Activated CD4-positive, alpha-beta T cell treated with anti-CD3 and anti-CD28 coated beads, Interleukin-2, amount 10 ng/mL, durations not matched to agents 7 days and 5 days (primary cell): ENCODE results near the gene OTOP1. TPM values are rescaled to one million over a fixed set of nuclear protein-coding genes. Genes with fewer than 3 reads are reported as not detected.
"Not testable (repeated sequence)": the region's sequence is repeated elsewhere in the genome, so short reads cannot be mapped to it uniquely, and the experiment has no call there.

ENCODE experiments used
- CTCF ChIA-PET: fragments of 350-600 bp; sonication (Branson Sonifier 250); formaldehyde crosslinking; loops from one replicate; lab custom pipeline; 2021; ENCODE audit warnings: antibody characterized with exemption; lab: Charles Lee
- POLR2A ChIA-PET: fragments of 350-600 bp; sonication (Branson Sonifier 250); formaldehyde crosslinking; loops from one replicate; lab custom pipeline; 2021; ENCODE audit warnings: antibody characterized with exemption; lab: Charles Lee
- DNase-seq: peaks from one replicate; pipeline ENCODE4 v3.0.0-alpha.2; 2020
- H3K27ac Mint-ChIP-seq: one replicate; pipeline ENCODE4 v1.8.0; 2021; ENCODE audit warnings: mild to moderate bottlenecking, moderate library complexity, mixed read lengths
- H3K27me3 Mint-ChIP-seq: one replicate; pipeline ENCODE4 v1.8.0; 2021; ENCODE audit warnings: mixed read lengths
- H3K36me3 Mint-ChIP-seq: one replicate; pipeline ENCODE4 v1.8.0; 2021; ENCODE audit warnings: low read depth, mixed read lengths
- H3K4me1 Mint-ChIP-seq: one replicate; pipeline ENCODE4 v1.8.0; 2021; ENCODE audit warnings: mixed read lengths
- H3K4me3 Mint-ChIP-seq: one replicate; pipeline ENCODE4 v1.8.0; 2021; ENCODE audit warnings: mild to moderate bottlenecking, moderate library complexity, mixed read lengths
- H3K9me3 Mint-ChIP-seq: one replicate; pipeline ENCODE4 v1.8.0; 2021; ENCODE audit warnings: mixed read lengths
- total RNA-seq, 2 experiments: library from RNA; stranded (reverse); gene quantifications; one replicate each; pipeline ENCODE4 v1.2.3, GENCODE V29; 2021

The OTOP1 gene
- total RNA-seq, 2 experiments from 2014 or later, result not detected

GRCh38 chr4:4227510-4228355 is 1.0 kb upstream of the OTOP1 start:
- no peak for DNase-seq
- no peaks in the 10 kb centered on the region for H3K9me3 Mint-ChIP-seq
- H3K4me3 Mint-ChIP-seq, result no peak overlapping the region
- H3K36me3 Mint-ChIP-seq, result peaks cover 3% of the 10 kb centered on the region
- ChIA-PET CTCF (no interaction called here), POLR2A (no interaction called here)
- peaks cover 61% of the 10 kb centered on the region for H3K27me3 Mint-ChIP-seq
- no peak overlapping the region for H3K27ac Mint-ChIP-seq
- H3K4me1 Mint-ChIP-seq, result peaks cover 6% of the 10 kb centered on the region

DNA sequence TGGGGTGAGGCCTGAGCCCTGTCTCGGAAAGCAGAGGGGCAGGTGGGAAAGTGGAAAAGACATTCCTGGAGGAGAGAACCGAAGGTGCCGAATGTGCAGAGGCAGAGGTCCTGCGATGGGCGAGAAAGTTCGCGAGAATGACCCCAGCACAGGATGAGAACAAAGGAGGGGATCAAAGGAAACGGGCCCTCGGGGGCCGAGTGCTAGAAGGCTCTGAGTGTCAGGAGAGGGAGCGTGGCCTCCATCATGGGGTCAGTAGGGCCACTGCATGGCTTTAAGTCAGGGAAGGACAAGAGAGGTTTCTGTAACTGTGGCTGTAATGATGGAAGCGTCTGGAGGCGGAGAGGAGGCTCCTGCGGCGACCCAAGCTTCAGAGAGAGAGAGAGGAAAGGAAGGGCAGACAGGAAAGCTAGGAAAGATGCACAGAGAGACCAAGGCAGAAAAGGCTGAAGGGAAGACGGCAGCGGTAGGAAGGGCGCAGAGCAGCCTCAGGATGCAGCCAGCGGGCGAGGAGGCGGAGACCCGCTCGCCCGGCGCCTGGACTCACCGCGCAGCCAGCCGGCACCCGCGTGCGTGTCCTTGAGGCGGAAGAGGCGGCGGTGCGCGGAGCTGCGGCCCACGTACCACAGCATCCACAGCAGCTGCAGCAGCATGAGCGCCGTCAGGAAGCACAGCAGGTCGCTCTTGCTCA is 669 bp downstream of the OTOP1 start:
- Mint-ChIP-seq H3K4me1 (peaks cover 6% of the 10 kb centered on the region), H3K27ac (no peak overlapping the region), H3K36me3 (peaks cover 3% of the 10 kb centered on the region), H3K27me3 (peaks cover 69% of the 10 kb centered on the region), H3K9me3 (no peaks in the 10 kb centered on the region), H3K4me3 (no peak overlapping the region)
- POLR2A ChIA-PET, result no interaction called here
- no peak for DNase-seq
- CTCF ChIA-PET, result no interaction called here

DNA sequence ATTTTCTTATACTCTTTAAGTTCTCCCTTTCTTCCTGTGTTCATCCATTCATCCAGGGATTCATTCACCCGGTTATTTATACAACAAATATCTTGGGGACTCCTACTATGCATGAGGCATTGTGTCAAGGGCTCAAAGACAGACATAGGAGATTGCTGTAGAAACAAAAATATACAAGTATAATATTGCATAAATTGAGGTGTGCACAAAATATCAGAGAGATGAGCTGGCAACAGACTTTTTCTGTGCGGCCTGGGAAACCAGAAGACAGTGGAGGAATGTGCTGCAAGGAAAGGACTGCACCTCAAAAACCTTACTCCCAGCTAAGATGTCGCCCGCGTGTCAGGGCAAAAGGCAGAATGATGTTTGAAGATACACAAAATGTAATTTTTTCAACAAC is 9.6 kb downstream of the OTOP1 start:
- H3K9me3 Mint-ChIP-seq, result no peaks in the 10 kb centered on the region
- POLR2A ChIA-PET, result no interaction called here

GRCh38 chr4:4216648-4217047 is 10.1 kb downstream of the OTOP1 start:
- CTCF ChIA-PET, result no interaction called here
- H3K27me3 Mint-ChIP-seq, result peaks cover 8% of the 10 kb centered on the region
- POLR2A ChIA-PET, result no interaction called here
- no peak for DNase-seq
- H3K4me3 Mint-ChIP-seq, result no peak overlapping the region
- H3K27ac Mint-ChIP-seq, result no peak overlapping the region
- no peaks in the 10 kb centered on the region for H3K36me3 Mint-ChIP-seq
- no peaks in the 10 kb centered on the region for H3K9me3 Mint-ChIP-seq
- no peaks in the 10 kb centered on the region for H3K4me1 Mint-ChIP-seq

More for the DNA sequence above, 9.6 kb downstream of the OTOP1 start:
- Mint-ChIP-seq H3K27me3 (peaks cover 10% of the 10 kb centered on the region), H3K27ac (no peak overlapping the region), H3K36me3 (no peaks in the 10 kb centered on the region), H3K4me3 (no peak overlapping the region), H3K4me1 (no peaks in the 10 kb centered on the region)
- CTCF ChIA-PET, result no interaction called here
- no peak for DNase-seq

DNA sequence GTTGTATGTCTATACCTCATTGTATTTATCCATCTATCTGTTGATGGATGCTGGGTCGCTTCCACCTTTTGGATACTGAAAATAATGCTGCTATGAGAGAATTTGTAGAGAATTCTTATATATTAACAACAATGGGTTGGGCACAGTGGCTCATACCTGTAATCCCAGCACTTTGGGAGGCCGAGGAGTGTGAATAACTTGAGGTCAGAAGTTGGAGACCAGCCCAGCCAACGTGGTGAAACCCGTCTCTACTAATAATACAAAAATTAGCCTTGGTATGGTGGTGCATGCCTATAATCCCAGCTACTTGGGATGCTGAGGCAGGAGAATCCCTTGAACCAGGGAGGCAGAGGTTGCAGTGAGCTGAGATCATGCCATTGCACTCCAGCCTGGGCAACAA is 13.1 kb downstream of the OTOP1 start:
- DNase-seq, H3K27me3 Mint-ChIP-seq, H3K4me1 Mint-ChIP-seq, POLR2A ChIA-PET, H3K4me3 Mint-ChIP-seq, H3K9me3 Mint-ChIP-seq, H3K36me3 Mint-ChIP-seq, CTCF ChIA-PET, H3K27ac Mint-ChIP-seq: not testable (repeated sequence)

DNA sequence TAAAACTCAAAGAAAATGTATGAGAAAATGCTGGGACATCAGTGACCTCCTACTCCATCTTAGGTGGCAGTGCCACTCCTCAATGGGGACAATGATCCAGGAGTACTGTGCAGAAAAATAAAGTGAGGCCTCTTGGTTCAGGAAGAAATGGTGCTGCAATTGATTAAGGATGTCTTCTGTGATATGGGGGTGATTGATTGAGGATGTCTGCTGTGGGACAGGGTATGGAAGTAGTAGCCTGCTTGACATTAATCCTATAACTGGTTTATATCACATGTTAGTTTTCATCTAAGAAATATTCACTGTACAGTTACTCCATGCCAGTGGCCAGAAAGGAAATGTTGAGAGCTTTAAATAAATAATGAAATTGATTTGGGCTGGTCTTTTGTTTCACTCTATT is 20.5 kb downstream of the OTOP1 start:
- Mint-ChIP-seq H3K4me1 (no peaks in the 10 kb centered on the region), H3K27me3 (peaks cover 28% of the 10 kb centered on the region), H3K27ac (no peak overlapping the region), H3K9me3 (no peaks in the 10 kb centered on the region), H3K36me3 (no peaks in the 10 kb centered on the region), H3K4me3 (no peak overlapping the region)
- ChIA-PET POLR2A (no interaction called here), CTCF (interaction anchor here (1.6 kb wide), 1 partner anchor 23 kb away, joined by 4 read pairs; no protein-coding TSS in a partner anchor)
- DNase-seq, result no peak

DNA sequence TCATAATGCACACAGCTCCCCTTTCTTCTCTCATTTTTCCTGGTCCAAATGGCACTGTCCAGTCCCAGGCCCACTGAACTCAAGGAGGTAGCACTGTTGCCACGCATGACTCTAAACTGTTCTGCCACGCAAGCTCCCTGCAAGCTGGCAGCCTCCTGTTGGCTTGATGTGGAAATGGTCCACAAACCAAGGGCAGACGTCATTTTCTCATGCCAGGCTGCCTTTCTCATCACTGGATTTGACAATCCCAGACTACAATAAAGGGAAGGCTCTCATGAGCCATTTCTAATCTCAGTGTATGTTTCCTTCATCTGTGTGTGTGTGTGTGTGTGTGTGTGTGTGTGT is 22.4 kb downstream of the OTOP1 start:
- H3K4me1 Mint-ChIP-seq, result no peaks in the 10 kb centered on the region
- CTCF ChIA-PET, result interaction anchor here (0.6 kb wide), 1 partner anchor 21 kb away, joined by 3 read pairs; no protein-coding TSS in a partner anchor
- DNase-seq, result no peak
- POLR2A ChIA-PET, result no interaction called here
- peaks cover 25% of the 10 kb centered on the region for H3K27me3 Mint-ChIP-seq
- H3K36me3 Mint-ChIP-seq, result no peaks in the 10 kb centered on the region
- no peaks in the 10 kb centered on the region for H3K9me3 Mint-ChIP-seq
- no peak overlapping the region for H3K4me3 Mint-ChIP-seq
- H3K27ac Mint-ChIP-seq, result no peak overlapping the region

DNA sequence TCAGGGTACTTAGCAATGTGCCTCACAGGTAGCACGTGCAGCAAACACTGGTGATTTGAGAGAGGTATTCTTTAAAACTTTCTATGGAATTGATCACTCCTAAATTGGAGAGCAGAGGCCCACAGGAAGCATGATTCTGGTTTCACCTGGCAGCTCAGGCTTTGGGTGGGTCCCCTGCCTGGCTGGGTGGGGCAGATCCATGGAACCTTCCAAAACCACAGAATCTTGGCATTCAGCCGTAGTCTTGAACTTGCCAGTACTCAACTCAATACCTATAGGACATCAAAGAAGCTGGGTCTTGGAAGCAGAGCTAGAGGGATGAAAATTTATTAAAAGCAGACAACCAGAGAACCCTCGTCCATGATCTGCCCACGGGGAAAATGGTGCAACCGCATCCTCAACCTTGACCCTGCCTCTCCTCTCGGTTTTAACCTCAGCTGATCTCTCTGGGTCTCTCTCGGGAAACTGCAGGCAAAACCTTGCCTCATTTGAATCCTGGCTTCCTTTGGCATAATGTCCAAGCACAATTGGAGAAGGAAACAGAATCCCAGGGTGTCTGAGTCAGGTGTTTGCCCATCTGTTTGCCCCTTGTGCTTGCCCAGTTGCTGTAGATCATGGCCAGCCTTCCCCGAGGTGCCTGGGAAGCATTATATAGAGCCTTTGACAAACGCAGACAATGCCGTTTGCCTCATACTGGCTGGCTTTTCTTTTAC is 22.9 kb downstream of the OTOP1 start:
- H3K4me3 Mint-ChIP-seq, result no peak overlapping the region
- H3K36me3 Mint-ChIP-seq, result no peaks in the 10 kb centered on the region
- H3K27me3 Mint-ChIP-seq, result peaks cover 25% of the 10 kb centered on the region
- no peaks in the 10 kb centered on the region for H3K9me3 Mint-ChIP-seq
- no peak overlapping the region for H3K27ac Mint-ChIP-seq
- H3K4me1 Mint-ChIP-seq, result no peaks in the 10 kb centered on the region
- CTCF ChIA-PET, result no interaction called here
- POLR2A ChIA-PET, result no interaction called here
- no peak for DNase-seq

GRCh38 chr4:4202510-4202909 is 24.2 kb downstream of the OTOP1 start:
- POLR2A ChIA-PET, result no interaction called here
- Mint-ChIP-seq H3K4me3 (no peak overlapping the region), H3K27me3 (peaks cover 12% of the 10 kb centered on the region), H3K27ac (no peak overlapping the region), H3K36me3 (no peaks in the 10 kb centered on the region), H3K4me1 (no peaks in the 10 kb centered on the region), H3K9me3 (no peaks in the 10 kb centered on the region)
- DNase-seq, result no peak
- CTCF ChIA-PET, result no interaction called here

DNA sequence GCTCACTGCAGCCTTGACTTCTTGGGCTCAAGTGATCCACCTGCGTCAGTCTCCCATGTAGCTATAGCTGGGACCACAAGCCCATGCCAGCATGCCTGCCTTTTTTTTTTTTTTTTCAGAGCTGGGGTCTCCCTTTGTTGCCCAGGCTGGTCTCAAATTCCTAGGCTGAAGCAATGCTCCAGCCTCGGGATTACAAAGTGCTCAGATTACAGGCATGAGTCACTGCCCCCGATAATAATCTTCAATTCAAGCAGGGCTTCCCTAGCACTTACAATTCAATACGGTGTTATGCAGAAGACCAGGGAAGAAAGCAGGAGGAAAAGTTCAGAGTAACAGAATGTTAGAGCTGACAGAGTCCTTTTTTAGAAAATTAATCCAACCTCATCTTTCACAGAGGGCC is 26.1 kb downstream of the OTOP1 start:
- ChIA-PET CTCF (no interaction called here), POLR2A (no interaction called here)
- Mint-ChIP-seq H3K9me3 (no peaks in the 10 kb centered on the region), H3K27ac (no peak overlapping the region), H3K4me3 (no peak overlapping the region), H3K27me3 (peaks cover 3% of the 10 kb centered on the region), H3K36me3 (no peaks in the 10 kb centered on the region), H3K4me1 (no peaks in the 10 kb centered on the region)
- no peak for DNase-seq

DNA sequence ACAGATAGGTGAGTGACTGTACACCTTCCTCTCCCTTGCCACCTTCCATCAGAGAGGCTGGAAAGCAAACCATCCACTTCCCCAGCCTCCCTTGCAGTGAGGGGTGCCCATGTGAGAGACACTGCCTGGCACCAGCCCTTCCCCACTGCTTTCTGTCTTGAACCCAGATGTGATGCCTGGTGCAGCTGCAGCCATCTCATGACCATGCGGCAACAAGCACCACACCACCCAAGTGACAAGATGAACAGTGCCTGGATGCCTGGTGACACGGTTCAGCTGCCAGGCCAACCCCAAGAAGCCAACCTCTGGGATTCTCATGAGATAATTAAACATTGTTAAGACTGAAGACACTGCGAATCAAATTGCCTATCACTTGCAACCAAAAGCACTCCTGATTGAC is 31.4 kb downstream of the OTOP1 start:
- no peaks in the 10 kb centered on the region for H3K36me3 Mint-ChIP-seq
- peaks cover 2% of the 10 kb centered on the region for H3K27me3 Mint-ChIP-seq
- no peak overlapping the region for H3K27ac Mint-ChIP-seq
- no peaks in the 10 kb centered on the region for H3K9me3 Mint-ChIP-seq
- DNase-seq, result no peak
- ChIA-PET CTCF (no interaction called here), POLR2A (no interaction called here)
- H3K4me1 Mint-ChIP-seq, result no peaks in the 10 kb centered on the region
- no peak overlapping the region for H3K4me3 Mint-ChIP-seq

- POLR2A ChIA-PET, H3K27ac Mint-ChIP-seq, H3K4me3 Mint-ChIP-seq, H3K4me1 Mint-ChIP-seq, H3K36me3 Mint-ChIP-seq, DNase-seq, H3K9me3 Mint-ChIP-seq, CTCF ChIA-PET: not testable (repeated sequence)
- H3K27me3 Mint-ChIP-seq, result peaks cover 11% of the 10 kb centered on the region
These were observed 38.2 kb downstream of the OTOP1 start for GRCh38 chr4:4188557-4188956.

DNA sequence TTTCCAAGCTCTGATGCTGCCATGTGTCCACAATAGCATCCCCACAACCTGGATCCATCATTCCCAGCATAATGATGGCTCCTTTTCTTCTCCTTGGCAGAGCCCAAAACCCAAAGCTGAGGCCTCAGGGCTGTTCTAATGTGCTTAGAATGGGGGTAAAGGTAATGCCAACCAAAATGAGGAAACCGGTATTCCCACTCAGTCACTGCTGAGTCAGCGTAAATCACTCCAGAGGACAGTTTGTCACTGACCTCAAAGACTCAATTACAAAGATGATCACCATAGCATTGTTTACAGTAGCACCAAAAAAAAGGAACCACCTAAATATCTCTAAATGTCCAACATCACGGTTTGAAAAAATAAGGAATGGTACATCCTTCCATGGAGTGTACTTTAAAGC is 41.2 kb downstream of the OTOP1 start:
- POLR2A ChIA-PET, result no interaction called here
- Mint-ChIP-seq H3K27me3 (peaks cover 9% of the 10 kb centered on the region), H3K4me3 (no peak overlapping the region)

More for the DNA sequence above, 41.2 kb downstream of the OTOP1 start:
- no peak for DNase-seq
- Mint-ChIP-seq H3K27ac (no peak overlapping the region), H3K36me3 (no peaks in the 10 kb centered on the region), H3K9me3 (no peaks in the 10 kb centered on the region), H3K4me1 (no peaks in the 10 kb centered on the region)
- CTCF ChIA-PET, result no interaction called here
